MCF 10A (cell line): Measurements from ENCODE around the gene COL4A1. TPM values are rescaled to one million over a fixed set of nuclear protein-coding genes. Genes with fewer than 3 reads are reported as not detected.
A peak's percentile ranks its signal among the peaks of the same experiment; 100 is the strongest.

Source experiments
- BruUV-seq: library from RNA; stranded (reverse); fragments of 400-500 nt; replicated peaks from 2 replicates; lab custom pipeline; 2021; lab: Mats Ljungman, UMichigan
- CTCF ChIA-PET: fragments of 300-600 bp; sonication (Branson Sonifier 250); formaldehyde crosslinking; extraction: SDS; loops from one replicate; lab custom pipeline; 2021; ENCODE audit warnings: antibody characterized with exemption, inconsistent platforms; lab: Yijun Ruan, JAX
- POLR2A ChIA-PET: fragments of 300-600, 350-650 bp; sonication (Branson Sonifier 250); formaldehyde crosslinking; extraction: SDS; loops from one replicate; lab custom pipeline; 2020; ENCODE audit warnings: antibody characterized with exemption, inconsistent platforms; lab: Yijun Ruan, JAX
- DNase-seq: peaks from one replicate; pipeline ENCODE4 v3.0.0-alpha.2; 2018; ENCODE audit not compliant: unreplicated experiment
- H3K27ac Mint-ChIP-seq: one replicate; pipeline ENCODE4 v1.8.0; 2022; ENCODE audit warnings: mild to moderate bottlenecking, low read depth, mixed read lengths; ENCODE audit not compliant: unreplicated experiment
- H3K27me3 Mint-ChIP-seq: one replicate; pipeline ENCODE4 v1.8.0; 2022; ENCODE audit warnings: mixed read lengths; ENCODE audit not compliant: insufficient read depth, unreplicated experiment
- H3K36me3 Mint-ChIP-seq: one replicate; pipeline ENCODE4 v1.8.0; 2022; ENCODE audit warnings: mild to moderate bottlenecking, moderate library complexity, mixed read lengths; ENCODE audit not compliant: insufficient read depth, unreplicated experiment
- H3K4me1 Mint-ChIP-seq: one replicate; pipeline ENCODE4 v1.8.0; 2022; ENCODE audit warnings: mixed read lengths; ENCODE audit not compliant: insufficient read depth, unreplicated experiment
- H3K4me3 Mint-ChIP-seq: one replicate; pipeline ENCODE4 v1.8.0; 2022; ENCODE audit warnings: mild to moderate bottlenecking, moderate library complexity, mixed read lengths; ENCODE audit not compliant: unreplicated experiment
- H3K9me3 Mint-ChIP-seq: one replicate; pipeline ENCODE4 v1.8.0; 2022; ENCODE audit warnings: mixed read lengths; ENCODE audit not compliant: unreplicated experiment
- CTCF ChIP-seq: fragments of 200-600 bp; IDR thresholded peaks from one replicate; pipeline ENCODE4 v1.8.0; 2022; ENCODE audit warnings: antibody characterized with exemption, mild to moderate bottlenecking; ENCODE audit not compliant: unreplicated experiment
- intact Hi-C: fragments of 100-400 bp; cut with micrococcal nuclease; formaldehyde crosslinking; loops from 2 replicates; pipeline ENCODE4 v1.14.1; 2022
- total RNA-seq: library from RNA; stranded (reverse); gene quantifications from 2 replicates; pipeline ENCODE4 v1.2.3, GENCODE V29; 2022

Gene COL4A1
- total RNA-seq, 1 experiment from 2014 or later: 42.1 TPM

- Mint-ChIP-seq H3K4me1 (peaks cover 29% of the 10 kb centered on the region), H3K36me3 (peaks cover 5% of the 10 kb centered on the region), H3K27me3 (no peaks in the 10 kb centered on the region), H3K4me3 (no peak overlapping the region), H3K27ac (no peak overlapping the region), H3K9me3 (no peaks in the 10 kb centered on the region)
- POLR2A ChIA-PET: no interaction called here
- no peak for TF ChIP-seq CTCF
- intact Hi-C loops: no loop called here
- DNase-seq: peak; percentile 18
- CTCF ChIA-PET: no interaction called here
- no TSS peak for BruUV-seq
Measured at GRCh38 chr13:110304256-110304655, 2.7 kb downstream of the COL4A1 start.

- Mint-ChIP-seq H3K9me3 (no peaks in the 10 kb centered on the region), H3K36me3 (peaks cover under 1% of the 10 kb centered on the region), H3K27ac (no peak overlapping the region), H3K27me3 (no peaks in the 10 kb centered on the region), H3K4me1 (peaks cover 27% of the 10 kb centered on the region), H3K4me3 (no peak overlapping the region)
- intact Hi-C loops: no loop called here
- BruUV-seq: no TSS peak
- TF ChIP-seq CTCF: no peak
- no peak for DNase-seq
- ChIA-PET POLR2A (no interaction called here), CTCF (no interaction called here)
Measured at GRCh38 chr13:110303644-110304043, 3.3 kb downstream of the COL4A1 start.

GRCh38 chr13:110302997-110303396, 4.0 kb downstream of the COL4A1 start:
- TF ChIP-seq CTCF: no peak
- Mint-ChIP-seq H3K36me3 (no peaks in the 10 kb centered on the region), H3K27ac (no peak overlapping the region), H3K27me3 (no peaks in the 10 kb centered on the region), H3K9me3 (no peaks in the 10 kb centered on the region), H3K4me3 (no peak overlapping the region), H3K4me1 (peaks cover 21% of the 10 kb centered on the region)
- no peak for DNase-seq
- ChIA-PET POLR2A (no interaction called here), CTCF (interaction anchor here (0.6 to 1.1 kb wide), 2 partner anchors 77 to 109 kb away, joined by 3 read pairs; no protein-coding TSS in a partner anchor)
- intact Hi-C loops: no loop called here
- no TSS peak for BruUV-seq

GRCh38 chr13:110301606-110302553, 5.1 kb downstream of the COL4A1 start:
- intact Hi-C loops: no loop called here
- DNase-seq: no peak
- H3K36me3 Mint-ChIP-seq: no peaks in the 10 kb centered on the region
- H3K9me3 Mint-ChIP-seq: no peaks in the 10 kb centered on the region
- POLR2A ChIA-PET: no interaction called here
- TF ChIP-seq CTCF: no peak
- no peak overlapping the region for H3K4me3 Mint-ChIP-seq
- BruUV-seq: no TSS peak
- H3K27me3 Mint-ChIP-seq: no peaks in the 10 kb centered on the region
- peaks cover 19% of the 10 kb centered on the region for H3K4me1 Mint-ChIP-seq
- CTCF ChIA-PET: interaction anchor here (0.5 to 1.1 kb wide), 5 partner anchors 76 to 236 kb away, joined by 3 to 6 read pairs (median 3); no protein-coding TSS in a partner anchor
- H3K27ac Mint-ChIP-seq: no peak overlapping the region
